Prostate gland (tissue), 2 donors: ENCODE results near the gene TGM2. TPM values are rescaled to one million over a fixed set of nuclear protein-coding genes. Genes with fewer than 3 reads are reported as not detected.

Experiments used
- DNase-seq: peaks from one replicate; pipeline ENCODE4 v3.0.0-alpha.2; 2019; ENCODE audit warnings: low spot score
- H3K27ac ChIP-seq, 2 donors: fragments of 200-600 bp; sonication (generic); 2 replicates each; pipeline ENCODE4 v1.5.1; 2017 to 2019
- H3K27me3 ChIP-seq: fragments of 200-600 bp; sonication (generic); replicated peaks from 2 replicates; pipeline ENCODE4 v1.5.1; 2019; ENCODE audit not compliant: insufficient read depth
- H3K36me3 ChIP-seq, 2 donors: fragments of 200-600 bp; sonication (generic); 1 replicate in 1 of 2; 2 replicates in 1 of 2; pipeline versions ENCODE4 v1.5.1 to v1.8.1; 2017 to 2019
- H3K4me1 ChIP-seq: fragments of 200-600 bp; sonication (generic); replicated peaks from 2 replicates; pipeline ENCODE4 v1.5.1; 2019
- H3K4me3 ChIP-seq, 2 donors: fragments of 200-600 bp; sonication (generic); 2 replicates each; pipeline ENCODE4 v1.5.1; 2017 to 2019
- H3K9me3 ChIP-seq: fragments of 200-600 bp; sonication (generic); 2 replicates; pipeline ENCODE4 v1.5.1; 2017
- POLR2A ChIP-seq: fragments of 450-650 bp; IDR thresholded peaks from one replicate; pipeline ENCODE4 v1.6.1; 2016; ENCODE audit warnings: antibody characterized with exemption, mild to moderate bottlenecking
- POLR2AphosphoS5 ChIP-seq: sonication (generic); formaldehyde crosslinking; IDR thresholded peaks from one replicate; pipeline ENCODE4 v1.6.1; 2017; ENCODE audit warnings: antibody characterized with exemption
- WGBS: methylation state at CpG from one replicate; pipeline ENCODE4 v1.1.5; 2018; 5-methylcytosine and 5-hydroxymethylcytosine counted together
- intact Hi-C: fragments of 100-400 bp; cut with DNase I; formaldehyde crosslinking; loops from one replicate; pipeline ENCODE4 v1.14.2; 2022
- total RNA-seq, 2 donors: library from RNA; depleted of rRNA; stranded (reverse); fragments of >200 nt; gene quantifications; one replicate each; pipeline ENCODE4 v1.1.0, GENCODE V29; 2016
- TF ChIP-seq, protein P1 (sequence below), 4 experiments: fragments of 200-600 bp in 2 of 4; fragments of 450-650 bp in 2 of 4; sonication (generic) in 2 of 4; IDR thresholded peaks; 1 replicate in 3 of 4; 2 replicates in 1 of 4; pipeline ENCODE4 v1.5.1; 2016 to 2019; ENCODE audit warnings: antibody characterized with exemption in 4 of 4, mild to moderate bottlenecking in 2 of 4, moderate library complexity in 2 of 4

The TGM2 gene
- total RNA-seq, 2 donors from 2014 or later: 39.6 to 157 TPM

DNA sequence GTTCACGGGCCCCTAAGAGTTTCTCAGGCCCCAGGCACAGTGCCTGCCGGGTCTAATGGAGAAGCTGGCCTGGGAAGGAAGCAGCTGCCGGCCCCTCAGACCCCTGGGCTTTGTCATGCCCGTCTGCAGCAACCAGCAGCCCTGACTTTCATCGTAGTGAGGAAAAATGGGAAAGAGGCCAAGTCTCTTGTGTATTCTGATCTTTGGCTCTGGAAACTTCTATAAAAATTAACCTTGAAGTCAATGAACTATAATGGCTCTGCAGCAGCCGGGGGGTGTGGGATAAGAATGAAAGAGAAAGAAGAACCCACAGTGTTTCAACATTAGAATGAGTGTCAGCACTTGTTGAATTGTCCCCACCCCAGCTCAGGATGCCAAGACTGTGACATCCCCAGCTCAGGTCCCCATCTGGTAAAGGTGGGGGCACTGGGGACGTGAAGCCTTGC lies 12.9 kb downstream of the TGM2 start:
- peak; percentile 11 for TF ChIP-seq POLR2AphosphoS5
- TF ChIP-seq POLR2A: no peak
- Histone ChIP-seq H3K27ac (peak overlapping the region; percentile 37 to 57), H3K9me3 (no peaks in the 10 kb centered on the region), H3K27me3 (no peaks in the 10 kb centered on the region), H3K4me3 (no peak overlapping the region), H3K4me1 (no peaks in the 10 kb centered on the region), H3K36me3 (peaks cover 0 to 2% of the 10 kb centered on the region in 2 donors)
- peak; percentile 33 for DNase-seq
- intact Hi-C loops: no loop called here
- 4% methylated on average over 7 of the region's 7 CpGs for WGBS

DNA sequence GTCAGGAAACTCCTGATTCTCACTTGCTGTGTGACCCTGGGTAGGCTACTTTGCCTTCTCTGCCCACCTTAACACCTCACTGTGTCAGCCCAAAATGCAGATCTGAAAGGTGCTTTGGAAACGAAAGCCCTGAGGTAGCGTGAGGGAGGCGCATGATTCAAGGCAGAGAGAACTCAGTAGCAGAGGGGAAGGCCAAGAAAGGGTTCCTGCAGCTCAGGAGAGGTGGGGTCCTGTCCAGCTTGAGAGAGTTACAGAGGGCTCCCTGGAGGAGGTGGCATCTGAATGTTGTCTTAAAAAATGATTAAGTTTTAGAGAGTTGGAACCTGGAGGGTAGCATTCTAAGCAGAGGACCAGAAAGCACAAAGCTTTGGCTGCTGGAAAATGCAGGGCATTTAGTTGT lies 13.6 kb downstream of the TGM2 start:
- Histone ChIP-seq H3K27me3 (no peaks in the 10 kb centered on the region), H3K9me3 (no peaks in the 10 kb centered on the region), H3K27ac (peak overlapping the region in 1 of 2 donors; percentile 57), H3K36me3 (peaks cover 0 to 2% of the 10 kb centered on the region in 2 donors), H3K4me3 (no peak overlapping the region), H3K4me1 (no peaks in the 10 kb centered on the region)
- WGBS: 92% methylated on average over 3 of the region's 3 CpGs
- no peak for DNase-seq
- intact Hi-C loops: no loop called here
- TF ChIP-seq POLR2AphosphoS5 (no peak), POLR2A (no peak)
- TF ChIP-seq, protein P1, sequence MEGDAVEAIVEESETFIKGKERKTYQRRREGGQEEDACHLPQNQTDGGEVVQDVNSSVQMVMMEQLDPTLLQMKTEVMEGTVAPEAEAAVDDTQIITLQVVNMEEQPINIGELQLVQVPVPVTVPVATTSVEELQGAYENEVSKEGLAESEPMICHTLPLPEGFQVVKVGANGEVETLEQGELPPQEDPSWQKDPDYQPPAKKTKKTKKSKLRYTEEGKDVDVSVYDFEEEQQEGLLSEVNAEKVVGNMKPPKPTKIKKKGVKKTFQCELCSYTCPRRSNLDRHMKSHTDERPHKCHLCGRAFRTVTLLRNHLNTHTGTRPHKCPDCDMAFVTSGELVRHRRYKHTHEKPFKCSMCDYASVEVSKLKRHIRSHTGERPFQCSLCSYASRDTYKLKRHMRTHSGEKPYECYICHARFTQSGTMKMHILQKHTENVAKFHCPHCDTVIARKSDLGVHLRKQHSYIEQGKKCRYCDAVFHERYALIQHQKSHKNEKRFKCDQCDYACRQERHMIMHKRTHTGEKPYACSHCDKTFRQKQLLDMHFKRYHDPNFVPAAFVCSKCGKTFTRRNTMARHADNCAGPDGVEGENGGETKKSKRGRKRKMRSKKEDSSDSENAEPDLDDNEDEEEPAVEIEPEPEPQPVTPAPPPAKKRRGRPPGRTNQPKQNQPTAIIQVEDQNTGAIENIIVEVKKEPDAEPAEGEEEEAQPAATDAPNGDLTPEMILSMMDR (IDR thresholded peaks at IDR 0.05): no peak

DNA sequence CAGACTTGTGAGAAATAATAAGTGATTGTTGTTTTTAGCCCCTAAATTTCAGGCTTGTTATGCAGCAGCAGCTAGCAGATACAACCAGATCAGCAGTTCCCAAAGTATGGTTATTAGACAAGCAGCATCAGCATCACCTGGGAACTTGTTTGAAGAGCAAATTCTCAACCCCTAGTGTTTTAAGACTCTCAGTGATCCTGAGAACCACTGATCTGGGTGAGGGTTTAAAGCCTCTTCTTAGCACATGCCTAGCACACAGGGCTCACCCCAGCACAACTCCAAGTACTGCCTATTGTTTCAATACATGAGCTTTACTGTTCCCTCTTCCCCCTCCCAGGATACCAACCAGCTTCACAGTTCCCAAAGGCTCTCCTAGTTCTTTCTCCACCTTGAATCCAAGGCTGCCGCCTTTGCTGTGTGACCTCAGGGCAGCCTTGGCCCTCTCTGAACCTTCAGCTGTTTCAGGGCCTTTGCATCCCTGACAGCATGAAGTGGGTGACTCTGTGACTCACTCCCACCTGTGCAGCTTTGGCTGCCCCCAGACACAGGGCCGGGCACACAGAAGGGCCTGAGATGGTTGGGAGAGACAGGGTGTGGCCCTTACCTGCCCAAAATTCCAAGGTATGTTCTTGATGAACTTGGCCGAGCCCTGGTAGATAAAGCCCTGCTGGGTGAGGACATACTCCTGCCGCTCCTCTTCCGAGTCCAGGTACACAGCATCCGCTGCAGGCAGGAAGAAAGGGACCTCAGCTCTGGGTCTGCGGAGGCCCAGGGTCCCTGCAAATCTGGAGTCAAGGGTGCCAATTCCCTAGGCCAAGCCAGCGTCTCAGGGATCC lies 14.5 kb downstream of the TGM2 start:
- no peak overlapping the region for H3K27ac ChIP-seq
- no peak overlapping the region for H3K4me3 ChIP-seq
- no peaks in the 10 kb centered on the region for H3K4me1 ChIP-seq
- H3K27me3 ChIP-seq: no peaks in the 10 kb centered on the region
- no peak for DNase-seq
- peaks cover 0 to 2% of the 10 kb centered on the region in 2 donors for H3K36me3 ChIP-seq
- WGBS: 96% methylated on average over 6 of the region's 8 CpGs
- H3K9me3 ChIP-seq: no peaks in the 10 kb centered on the region
- intact Hi-C loops: no loop called here
- no peak for TF ChIP-seq POLR2AphosphoS5
- no peak for TF ChIP-seq POLR2A
- TF ChIP-seq, protein P1 (IDR thresholded peaks at IDR 0.05): no peak

DNA sequence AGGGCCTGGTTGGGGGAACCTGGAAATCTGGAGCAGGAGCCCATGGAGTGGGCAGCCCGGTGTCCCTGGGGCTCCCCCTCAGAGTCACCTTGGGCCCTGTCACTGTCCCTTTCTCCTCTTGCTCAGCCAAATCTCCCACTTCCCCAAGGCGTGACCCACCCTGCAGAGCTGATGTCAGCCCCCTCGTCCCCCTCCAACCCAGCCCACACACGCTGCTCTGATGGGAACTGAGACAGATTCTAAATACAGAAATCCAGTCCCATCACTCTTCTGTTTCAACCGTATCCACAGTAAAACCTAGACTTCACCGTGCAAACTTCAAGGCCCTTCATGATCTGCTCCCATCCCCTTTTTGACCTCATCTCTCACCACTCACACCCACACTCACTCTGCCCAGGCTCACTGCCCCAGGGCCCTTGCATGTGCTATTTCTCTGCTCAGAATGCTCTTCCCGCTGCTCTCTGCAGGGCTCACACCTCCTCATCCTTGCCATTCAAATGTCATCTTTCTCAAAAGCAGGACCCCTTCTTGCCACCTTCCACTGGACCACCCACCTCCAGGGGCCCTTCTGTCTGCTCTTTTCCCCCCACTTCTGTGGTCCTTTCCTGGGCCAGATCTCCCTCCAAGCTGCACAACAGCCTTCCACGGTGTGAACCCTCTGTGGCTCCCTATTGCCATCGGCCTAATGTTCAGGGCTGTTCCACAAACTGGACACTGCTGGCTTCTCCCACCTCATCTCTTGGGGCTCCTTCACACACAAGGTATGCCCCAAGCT lies 16.6 kb downstream of the TGM2 start:
- DNase-seq: no peak
- WGBS: 94% methylated on average over 9 of the region's 9 CpGs
- H3K4me3 ChIP-seq: no peak overlapping the region
- TF ChIP-seq POLR2A: no peak
- TF ChIP-seq, protein P1 (IDR thresholded peaks at IDR 0.05): no peak
- no peak for TF ChIP-seq POLR2AphosphoS5
- intact Hi-C loops: no loop called here
- H3K27ac ChIP-seq: no peak overlapping the region
- H3K9me3 ChIP-seq: no peaks in the 10 kb centered on the region
- H3K4me1 ChIP-seq: peaks cover 4% of the 10 kb centered on the region
- no peaks in the 10 kb centered on the region for H3K27me3 ChIP-seq
- H3K36me3 ChIP-seq: no peaks in the 10 kb centered on the region

DNA sequence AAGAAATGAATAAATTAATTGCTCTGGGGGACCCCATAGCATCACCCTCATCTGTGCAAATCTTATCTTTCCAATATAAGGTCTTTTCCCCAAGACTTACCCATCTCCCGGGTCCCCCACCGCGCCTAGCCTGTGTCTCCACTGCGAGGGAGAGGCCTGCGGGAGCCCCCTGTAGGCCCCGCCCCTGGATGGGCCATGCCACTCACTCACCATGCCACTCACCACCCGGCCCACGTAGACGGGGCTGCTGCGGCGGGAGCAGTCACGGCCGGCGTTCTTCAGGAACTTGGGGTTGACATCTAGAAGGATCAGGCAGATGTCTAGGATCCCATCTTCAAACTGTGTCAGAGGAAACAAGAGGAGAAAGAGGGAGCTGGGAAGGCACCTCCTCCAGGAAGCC lies 17.3 kb downstream of the TGM2 start:
- H3K27me3 ChIP-seq: no peaks in the 10 kb centered on the region
- H3K36me3 ChIP-seq: no peaks in the 10 kb centered on the region
- TF ChIP-seq POLR2AphosphoS5 (no peak), POLR2A (no peak)
- TF ChIP-seq, protein P1 (IDR thresholded peaks at IDR 0.05): no peak
- no peaks in the 10 kb centered on the region for H3K9me3 ChIP-seq
- H3K4me1 ChIP-seq: peaks cover 4% of the 10 kb centered on the region
- 93% methylated on average over 14 of the region's 14 CpGs for whole genome bisulfite sequencing
- no peak overlapping the region for H3K4me3 ChIP-seq
- no peak for DNase-seq
- H3K27ac ChIP-seq: no peak overlapping the region
- intact Hi-C loops: no loop called here
